Measurements from ENCODE around the gene DCLK3.

Gene DCLK3

DNA sequence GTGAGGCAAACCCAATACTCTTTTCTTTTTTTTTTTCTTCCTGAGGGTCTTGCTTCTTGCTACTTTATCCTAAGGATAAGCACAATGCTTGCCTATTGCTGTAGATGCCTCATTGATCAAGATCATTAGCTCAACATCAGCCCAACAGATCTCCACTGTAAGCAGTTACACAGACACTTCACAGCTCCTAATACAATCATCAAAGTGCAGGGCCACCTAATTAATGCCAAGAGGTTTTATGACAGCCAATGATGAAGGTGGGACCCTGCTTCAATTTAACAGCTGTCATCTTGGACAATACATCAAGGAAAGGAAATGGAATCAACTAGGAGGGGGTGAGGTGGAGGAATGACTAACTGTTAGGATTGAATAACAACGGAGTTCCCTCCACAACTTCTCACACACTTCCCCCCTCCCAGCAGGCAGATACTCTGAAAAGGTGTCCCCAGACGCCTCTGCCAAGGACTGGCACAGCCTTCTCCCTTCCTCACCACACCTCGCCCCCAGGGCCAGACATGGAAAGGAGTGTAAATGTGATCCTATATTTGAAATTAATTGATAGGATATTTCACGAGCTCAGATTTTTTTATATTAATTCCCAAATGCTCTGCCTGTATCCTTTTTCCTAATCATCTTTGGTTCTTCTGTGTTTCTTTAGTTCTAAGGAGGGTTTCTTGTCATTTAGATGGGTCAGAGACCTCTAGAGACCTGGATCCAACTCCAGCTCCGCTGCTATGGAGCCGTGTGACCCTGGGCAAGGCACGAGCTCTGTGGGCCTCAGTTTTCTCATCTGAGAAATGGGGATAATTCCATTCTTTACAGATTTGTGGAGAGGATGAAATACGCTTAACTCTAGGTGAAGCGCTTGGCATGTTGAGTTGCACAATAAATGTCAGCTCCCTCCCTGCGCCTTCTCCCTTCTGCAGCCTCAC lies 1.2 kb downstream of the DCLK3 start:
- no peak for DNase-seq

DNA sequence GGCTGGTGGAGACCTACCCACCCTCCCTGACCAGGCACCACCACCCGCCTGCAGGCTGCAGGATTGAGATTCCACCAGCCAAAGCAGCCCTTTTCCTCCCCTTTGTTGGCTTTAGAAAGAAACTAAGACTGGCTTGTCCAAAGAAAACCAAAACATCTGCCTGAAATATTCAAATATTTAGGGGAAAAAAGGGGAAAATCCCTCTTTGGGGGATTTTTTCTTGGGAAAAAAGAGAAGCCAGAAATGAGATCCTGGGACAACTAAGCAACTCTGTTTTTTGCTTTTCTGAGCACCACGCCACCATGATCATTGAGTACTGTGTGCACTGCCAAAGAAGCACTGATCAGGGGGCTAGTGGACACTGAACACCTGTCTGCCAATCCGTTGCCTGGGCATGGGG lies 2.6 kb downstream of the DCLK3 start:
- DNase-seq = no peak

DNA sequence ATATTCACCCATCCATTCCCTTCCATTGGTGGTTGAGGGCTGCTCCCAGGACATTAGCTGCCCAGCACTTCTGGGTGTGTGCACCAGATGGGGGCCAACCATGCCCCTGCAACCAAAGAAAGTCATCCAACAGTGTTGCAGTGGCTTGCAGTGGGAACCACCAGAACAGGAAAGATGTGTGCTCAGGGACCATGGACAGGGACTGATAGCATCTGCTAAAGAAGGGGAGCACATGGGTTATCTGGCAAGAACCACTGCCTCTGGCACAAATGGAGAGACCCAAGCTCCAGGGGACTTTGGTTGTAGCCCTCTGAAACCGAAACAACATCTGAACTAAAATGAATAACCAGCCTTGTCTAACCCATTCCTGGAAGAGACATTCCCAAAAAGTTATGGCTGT lies 8.1 kb downstream of the DCLK3 start:
- DNase-seq = no peak

DNA sequence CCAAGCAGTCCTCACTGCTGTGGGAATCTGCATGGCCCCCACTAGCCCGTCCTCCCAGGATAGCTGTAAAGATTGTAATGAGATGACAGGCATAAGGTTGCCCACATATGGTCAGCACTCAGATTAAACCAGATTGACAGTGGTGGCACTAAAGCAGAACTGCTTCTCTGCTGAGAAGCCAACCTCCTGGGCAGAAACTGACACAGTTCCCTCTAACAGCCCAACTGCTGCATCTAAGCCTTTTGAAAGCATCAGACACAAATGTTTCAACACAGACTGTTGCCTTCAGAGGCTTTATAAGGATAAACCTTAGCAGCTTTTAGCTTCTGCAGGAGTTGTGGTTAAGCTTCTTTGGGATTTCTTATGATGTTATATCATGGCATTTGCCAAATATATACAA lies 13.0 kb downstream of the DCLK3 start:
- no peak for DNase-seq

DNA sequence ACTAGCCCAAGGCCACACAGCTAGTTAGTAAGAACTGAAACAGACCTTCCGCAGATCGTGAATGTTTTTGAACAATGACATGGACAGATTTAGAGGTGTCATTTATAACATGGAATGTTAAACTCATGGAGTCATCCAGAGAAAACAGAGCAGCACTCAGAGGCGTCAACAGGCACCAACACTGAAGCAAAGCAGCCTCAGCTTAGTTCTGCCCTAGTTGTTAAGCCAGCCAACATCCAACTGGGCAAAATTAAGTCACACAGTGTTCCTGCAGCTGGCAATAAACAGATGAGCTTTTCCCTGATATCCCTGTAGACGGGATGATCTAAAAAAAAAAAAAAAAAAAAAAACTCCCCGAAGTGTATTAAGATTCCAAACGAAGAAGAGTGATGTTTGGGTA lies 13.6 kb downstream of the DCLK3 start:
- no peak for DNase-seq

DNA sequence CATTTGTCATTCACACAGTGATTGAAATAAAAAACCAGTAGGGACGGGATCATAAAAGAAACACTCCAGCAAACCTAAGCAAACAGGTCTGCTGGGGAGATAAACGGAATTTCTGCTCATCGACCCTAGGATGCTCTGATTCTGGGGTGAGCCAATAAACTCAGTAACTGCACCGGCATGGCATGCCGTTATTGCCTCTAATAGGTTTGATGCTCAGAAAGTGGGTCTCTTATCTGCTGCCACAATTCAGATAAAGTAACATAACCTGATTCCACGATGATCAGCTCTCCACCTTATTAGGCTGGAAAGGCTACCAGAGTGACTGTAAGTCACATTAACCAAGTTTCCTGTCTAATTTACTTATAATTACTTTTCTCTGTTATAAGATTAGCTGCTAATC lies 19.6 kb downstream of the DCLK3 start:
- no peak for DNase-seq

DNA sequence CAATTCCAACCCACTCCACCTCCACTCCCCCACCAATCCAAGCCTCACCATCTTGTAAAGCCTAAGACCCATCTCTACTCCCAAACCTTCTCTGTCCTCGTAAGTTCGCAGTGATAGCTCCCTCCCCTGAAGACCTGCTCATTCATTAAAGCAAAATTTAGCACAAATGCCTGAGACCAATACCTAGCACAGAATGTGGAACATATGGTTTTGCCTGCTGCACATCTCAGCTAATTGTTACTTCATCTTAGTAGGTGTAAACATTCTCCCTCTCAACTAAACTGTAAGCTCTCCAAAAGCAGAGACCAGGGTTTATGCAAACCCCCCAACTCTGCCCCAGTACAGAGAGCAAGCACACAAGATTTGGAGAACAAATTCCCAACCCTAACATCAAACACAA lies 20.5 kb downstream of the DCLK3 start:
- DNase-seq = no peak

DNA sequence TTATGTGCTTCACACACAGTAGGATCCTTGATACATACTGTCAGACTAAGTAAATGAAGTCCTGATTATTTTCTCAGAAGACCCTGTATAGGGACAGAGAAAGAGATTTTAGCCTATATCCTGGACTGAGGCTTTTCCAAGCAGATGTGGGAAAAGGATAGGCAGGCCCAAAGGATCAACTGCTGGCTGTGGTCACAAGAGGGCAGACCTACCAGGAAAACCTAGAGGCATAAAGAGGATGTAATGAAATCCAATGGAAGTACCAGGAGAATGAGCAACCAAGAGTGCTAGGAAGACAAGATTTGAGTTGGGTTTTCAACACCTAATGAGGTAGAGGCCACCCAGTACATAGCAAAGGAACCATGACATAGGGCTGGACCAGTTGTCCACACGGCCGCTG lies 23.1 kb downstream of the DCLK3 start:
- no peak for DNase-seq

DNA sequence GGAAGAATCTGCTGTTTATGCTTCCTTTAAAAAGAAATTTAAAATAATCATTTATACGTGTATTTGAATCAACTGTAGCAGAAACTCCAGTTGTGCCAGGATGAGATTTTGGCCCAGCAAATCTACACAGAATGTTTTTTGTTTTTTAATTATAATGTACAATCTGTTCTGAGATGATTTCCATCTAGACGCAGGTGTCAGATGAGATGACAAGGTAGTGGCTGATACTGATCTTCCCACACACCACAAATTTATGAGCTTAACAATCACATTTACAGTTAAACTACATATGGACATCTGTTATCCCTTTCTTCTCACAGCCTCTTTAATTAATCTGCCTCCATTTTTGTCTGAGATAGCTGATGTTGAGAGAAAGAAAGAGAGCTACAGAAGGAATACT lies 23.6 kb downstream of the DCLK3 start:
- DNase-seq = no peak

DNA sequence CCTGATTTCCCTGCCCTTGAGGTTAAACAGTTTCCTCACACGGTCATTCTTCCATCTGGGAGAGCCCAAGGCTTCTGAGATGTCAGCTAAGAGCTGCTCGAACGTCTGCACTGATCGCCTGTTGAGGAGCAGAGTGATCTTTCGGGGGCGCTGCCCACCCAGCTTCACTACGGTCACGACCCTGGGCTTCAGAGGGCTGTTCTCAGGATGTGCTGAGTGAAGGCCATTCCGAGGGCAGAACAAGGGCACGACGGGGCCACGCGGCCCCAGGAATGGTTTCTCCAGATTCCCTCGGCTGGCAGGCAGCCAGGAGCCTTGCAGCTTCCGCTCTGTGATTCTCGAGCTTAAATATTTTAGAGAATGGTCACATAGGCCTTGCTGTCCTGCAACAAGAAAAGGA lies 25.7 kb downstream of the DCLK3 start:
- no peak for DNase-seq

DNA sequence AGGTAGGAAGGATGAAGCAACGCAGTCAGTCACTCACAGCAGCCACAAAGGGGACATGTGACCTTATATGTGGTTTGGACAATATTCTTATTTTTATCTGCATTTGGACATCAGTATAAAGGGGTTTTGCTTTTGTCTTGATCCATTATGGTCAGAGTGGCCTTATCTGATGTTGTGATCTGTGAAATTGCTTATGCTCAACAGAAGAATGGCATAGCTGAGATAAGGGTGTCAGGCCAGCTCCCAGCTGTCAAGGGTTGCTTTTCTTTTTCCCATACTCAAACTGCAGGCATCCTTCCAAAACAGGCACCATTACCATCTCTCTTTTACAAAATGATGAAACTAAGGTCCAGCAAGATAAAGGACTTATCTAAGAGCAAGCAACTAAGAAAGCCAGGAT lies 28.1 kb downstream of the DCLK3 start:
- no peak for DNase-seq

DNA sequence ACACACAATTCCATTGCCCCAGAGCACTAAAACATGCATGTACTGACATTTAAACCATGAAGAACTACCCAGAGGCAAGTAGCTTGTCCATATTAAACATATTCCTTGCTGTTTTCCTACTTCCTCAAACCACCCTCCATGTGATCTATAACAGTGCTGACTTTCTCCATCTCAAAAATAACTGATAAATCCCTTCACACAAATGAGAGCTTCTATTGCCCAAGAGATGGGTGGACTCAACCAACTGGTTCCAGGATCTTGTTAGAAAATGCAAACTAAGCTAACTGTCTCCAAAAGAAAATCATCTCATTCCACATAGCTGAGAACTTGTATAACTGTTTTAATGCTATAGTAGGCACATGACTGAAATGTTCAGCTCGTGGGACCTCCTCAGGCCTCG lies 29.6 kb downstream of the DCLK3 start:
- no peak for DNase-seq

DNA sequence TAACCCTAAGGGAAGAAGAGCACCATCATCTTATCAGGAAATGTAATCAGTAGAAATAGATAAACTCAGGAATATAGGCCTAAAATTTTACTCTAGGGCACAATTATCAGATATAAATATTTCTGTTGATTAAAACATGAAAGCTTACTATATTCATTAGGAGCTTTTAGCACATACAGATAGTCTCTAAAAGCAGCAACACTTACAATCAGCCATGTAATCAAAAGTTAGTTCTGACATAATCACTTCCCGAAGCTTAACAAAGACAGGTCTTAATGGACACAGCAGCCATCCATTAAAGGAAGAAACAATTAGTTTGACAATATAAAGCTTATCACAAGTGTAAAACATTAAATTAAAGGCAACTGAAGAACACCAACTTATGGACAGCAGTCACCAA lies 30.6 kb downstream of the DCLK3 start:
- DNase-seq = no peak

DNA sequence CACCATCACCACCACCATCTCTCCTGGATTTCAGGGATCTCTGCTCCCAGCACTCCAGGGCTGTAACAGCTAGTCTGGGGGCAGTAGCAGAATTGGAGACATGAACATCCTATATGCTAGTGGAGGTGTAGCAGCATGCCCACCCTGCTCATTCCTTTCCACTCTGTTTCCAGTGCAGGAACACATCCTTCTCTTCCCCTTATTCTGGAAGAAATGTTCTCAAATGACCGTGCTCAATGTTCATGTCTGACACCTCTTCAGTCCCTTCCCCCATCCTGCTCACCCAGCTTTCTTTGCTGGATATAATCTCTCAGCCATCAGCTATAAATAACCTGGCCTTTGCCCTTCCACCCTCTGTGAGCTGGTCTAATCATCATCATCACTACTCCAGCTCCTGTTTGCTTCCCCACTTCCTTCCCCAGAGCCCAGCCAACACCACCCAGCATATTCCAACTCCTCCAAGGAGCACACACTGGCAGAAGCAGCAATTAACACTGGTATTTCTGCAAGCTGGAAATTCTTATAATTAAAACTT lies 31.1 kb downstream of the DCLK3 start:
- DNase-seq = no peak

DNA sequence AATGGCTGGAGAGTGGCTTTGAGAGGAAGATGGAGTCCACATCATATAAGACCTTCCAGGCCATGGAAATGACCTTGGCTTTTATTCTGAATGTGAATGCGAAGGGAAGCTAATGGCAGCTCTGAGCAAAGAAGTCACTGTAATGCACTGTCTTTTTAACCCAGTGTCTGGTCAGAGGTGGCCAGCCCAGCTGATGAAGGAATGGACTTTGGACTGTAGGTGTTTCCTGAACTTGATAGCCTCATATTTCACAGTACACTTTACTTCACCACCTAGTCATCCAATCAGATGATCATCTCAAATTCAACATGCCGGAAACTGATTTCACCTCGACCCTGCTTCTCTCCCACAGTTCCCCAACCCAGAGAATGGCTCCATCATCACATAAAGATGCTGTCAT lies 33.4 kb downstream of the DCLK3 start:
- DNase-seq = no peak

DNA sequence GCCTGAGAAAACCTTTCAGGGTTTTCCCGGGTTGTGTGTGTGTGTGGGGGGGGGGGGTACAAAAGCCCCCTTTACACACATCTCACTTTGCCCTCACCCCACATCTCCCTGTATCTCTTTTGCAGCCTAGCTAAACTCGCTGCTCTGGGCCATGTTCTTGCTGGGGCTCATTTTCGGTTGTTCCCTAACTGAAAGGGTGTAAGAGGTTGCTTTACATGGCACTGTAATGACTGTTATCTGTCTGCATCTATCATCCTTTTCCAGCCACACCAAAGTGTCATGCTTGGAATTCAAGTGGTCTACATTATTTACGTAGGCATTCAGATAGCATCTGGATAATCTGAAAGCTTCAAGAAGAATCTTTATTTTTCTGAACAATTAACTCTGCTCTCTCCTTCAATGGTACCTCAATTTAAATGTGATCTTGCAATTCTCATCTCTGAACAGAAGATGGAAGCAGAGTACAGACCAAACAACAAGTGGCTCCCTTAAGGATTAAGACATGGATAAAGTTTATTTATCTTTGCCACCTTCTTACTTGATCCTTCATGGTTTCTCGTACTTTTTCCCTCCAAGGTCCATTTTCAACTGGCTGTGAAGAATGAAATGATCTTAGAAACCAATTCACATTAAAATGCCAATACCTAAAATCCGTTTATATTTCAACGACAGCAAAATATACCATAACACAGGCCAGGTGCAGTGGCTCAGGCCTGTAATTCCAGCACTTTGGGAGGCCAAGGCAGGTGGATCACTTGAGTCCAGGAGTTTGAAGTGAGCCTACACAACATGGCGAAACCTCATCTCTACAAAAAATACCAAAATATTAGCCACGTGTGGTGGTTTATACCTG lies 34.9 kb downstream of the DCLK3 start:
- no peak for DNase-seq

DNA sequence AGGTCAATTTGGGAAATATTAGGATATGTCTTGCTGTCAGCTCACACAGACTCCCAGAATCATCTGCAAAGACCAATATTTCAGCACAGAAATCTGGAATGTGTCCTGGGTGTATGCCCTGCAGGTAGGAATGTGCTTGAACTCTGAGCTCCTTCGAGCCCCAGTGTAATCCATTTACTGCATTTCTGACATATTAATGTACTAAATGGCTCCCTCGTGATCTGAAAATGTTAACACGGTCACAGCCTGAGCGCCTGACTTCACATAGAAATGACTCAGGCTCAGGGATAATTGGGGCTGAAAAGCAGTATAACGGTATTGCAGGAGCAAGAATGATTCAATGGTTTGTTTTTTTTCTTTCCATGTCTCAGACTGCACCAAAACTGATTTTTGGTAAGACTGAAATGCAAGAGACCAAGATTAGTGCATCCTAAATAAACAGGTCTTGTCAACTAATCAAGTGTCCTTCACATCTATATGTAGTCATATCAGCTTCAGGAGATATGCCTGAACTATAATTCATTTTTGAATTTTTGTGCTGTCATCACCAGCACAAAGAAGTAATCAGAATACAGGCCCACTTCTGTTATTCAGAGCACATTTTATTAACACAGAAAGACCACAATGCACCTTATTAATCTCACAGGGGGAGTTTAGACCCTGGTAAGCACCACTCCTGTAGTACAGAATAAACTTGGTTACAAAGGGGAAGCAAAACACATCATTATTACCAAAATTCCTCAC lies 49.8 kb downstream of the DCLK3 start:
- DNase-seq = no peak

DNA sequence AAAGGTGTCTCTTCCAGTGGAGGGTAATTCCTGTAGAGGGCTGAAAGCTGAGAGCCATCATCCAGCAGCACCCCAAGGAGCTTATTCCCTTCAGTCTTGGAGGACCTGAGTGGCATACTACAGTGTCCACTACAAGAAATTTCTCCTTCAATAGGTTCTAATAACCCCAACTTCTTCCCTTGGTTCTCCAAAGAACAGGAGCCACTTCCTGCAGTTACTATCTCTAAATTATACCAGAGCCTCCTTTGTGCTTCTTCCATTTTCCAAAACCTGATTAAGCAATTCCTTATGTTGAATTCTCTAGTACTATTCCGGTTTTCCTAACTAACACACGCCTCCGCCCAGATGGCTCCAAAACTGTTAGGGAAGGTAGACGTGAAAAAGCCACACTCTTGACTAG lies 50.4 kb downstream of the DCLK3 start:
- no peak for DNase-seq

DNA sequence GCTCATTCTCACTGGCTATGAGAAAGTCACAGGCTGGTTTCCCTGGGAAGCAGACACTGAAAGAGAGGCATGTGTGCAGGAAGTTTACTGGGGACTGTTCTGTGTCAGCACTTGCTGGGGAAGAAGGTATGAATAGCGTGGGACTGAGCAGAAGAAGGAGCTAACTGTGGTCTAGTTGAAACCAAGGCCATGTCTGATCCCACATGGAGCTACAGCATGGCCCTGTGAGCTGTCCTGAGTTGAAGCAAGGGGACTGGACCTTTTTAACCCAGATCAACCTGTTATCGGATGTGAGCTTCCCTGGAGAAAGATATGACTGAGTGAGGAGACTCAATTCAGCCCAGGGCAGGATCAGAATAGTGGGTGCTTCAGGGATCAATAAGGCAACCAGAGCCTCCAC lies 53.7 kb downstream of the DCLK3 start:
- no peak for DNase-seq

DNA sequence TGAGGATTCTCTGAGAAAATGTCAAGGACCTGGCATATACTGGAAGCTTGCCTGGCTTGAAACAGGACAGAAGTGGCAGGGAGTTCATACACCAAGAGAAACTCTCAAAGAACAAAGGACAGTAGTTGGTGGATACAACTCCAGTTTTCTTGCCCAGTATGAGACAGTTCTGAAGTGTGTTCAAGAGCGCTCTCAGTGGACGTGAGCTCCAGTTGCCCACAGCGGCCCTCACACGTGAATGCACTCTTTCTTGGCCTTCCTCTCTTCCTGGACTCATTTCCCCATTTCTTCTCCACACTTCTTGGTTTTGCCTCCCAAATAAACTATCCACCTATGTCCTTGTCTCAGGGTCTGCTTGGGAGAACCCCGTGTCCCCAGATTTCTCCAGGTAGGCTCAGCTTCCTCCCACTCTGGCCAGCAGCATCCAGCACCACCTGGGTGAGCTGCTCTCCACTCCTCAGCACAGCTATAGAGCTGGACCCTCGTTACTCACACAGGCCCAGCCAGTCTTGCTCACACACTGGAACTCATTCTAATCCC lies 54.5 kb downstream of the DCLK3 start:
- DNase-seq = no peak

DNA sequence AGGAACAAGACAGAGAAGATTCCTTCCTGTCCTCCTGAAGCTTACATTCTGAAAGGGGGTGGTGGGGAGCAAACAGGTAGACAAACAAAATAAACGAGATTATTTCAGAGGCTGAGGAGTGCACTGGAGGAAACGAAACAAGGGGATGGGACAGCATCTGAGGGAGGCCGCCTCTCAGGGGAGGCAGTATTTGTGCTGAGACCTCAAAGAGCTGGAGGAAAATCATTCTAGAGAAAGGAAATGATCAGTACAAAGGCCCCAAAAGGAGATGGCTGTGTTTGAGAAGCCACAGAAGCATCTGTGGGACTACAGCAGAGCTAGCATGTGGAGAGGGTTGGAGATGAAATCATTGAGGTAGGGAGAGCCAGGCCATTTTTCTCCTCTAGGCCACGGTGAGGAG lies 55.1 kb downstream of the DCLK3 start:
- no peak for DNase-seq

DNA sequence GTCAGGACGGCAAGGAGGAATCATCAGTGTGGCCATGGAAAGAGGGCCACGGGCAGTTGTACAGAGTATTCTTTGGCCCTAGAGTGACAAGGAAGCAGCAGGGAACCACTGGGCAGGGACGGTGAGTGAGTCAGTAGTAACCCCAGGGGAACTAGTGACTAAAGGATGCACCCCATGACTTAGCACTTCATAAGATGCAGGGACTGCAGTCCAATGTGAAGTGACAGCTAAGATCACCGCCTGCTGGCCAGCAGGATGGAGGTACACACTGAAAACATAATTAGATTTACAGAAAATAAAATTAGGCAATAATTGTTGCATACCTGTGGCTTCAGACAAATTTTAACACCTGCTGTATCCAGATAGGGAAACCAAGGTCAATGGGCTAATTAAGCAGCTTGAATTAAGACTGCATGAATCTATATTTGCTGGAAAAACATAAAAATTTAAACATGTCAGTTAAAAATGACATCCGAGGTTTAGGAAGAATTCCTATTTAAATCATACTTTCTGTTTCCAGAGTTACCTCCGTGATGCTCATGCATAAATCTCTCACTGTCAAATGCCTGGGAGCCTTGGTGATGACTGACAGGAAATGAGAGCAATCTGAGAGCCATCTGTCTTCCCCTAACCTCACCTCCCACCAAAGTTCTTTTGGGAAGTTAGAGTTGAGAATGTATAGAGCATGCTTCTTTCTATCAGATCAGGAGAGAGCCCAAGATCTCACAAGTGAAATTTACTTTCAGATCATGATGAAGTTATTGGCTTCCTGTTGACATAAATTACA lies 56.5 kb downstream of the DCLK3 start:
- DNase-seq = no peak
